ENCODE measurements around the gene HUWE1. TPM values are rescaled to one million over a fixed set of nuclear protein-coding genes. Genes with fewer than 3 reads are reported as not detected.
"Not testable (repeated sequence)": the region's sequence is repeated elsewhere in the genome, so short reads cannot be mapped to it uniquely, and the experiment has no call there.

Gene HUWE1
- total RNA-seq, 1 donor from 2014 or later: 65.9 TPM

- DNase-seq (ENCODE audit: low read depth in 2 of 2): no peak
Observed at GRCh38 chrX:53511322-53511721, 175.2 kb downstream of the HUWE1 start.

- DNase-seq (ENCODE audit: low read depth in 2 of 2): not testable (repeated sequence)
Observed at GRCh38 chrX:53504035-53504434, 182.5 kb downstream of the HUWE1 start.

- no peak for DNase-seq (ENCODE audit: low read depth in 2 of 2)
Observed at GRCh38 chrX:53494436-53494835, 192.1 kb downstream of the HUWE1 start.

- DNase-seq (ENCODE audit: low read depth in 2 of 2): no peak
Observed at GRCh38 chrX:53486285-53486684, 200.2 kb downstream of the HUWE1 start.

GRCh38 chrX:53483838-53484405 is 202.6 kb downstream of the HUWE1 start:
- DNase-seq (ENCODE audit: low read depth in 2 of 2): no peak

GRCh38 chrX:53483416-53483815 is 203.1 kb downstream of the HUWE1 start:
- no peak for DNase-seq (ENCODE audit: low read depth in 2 of 2)
